HL-60/S4 treated with retinoic acid at 250 ng/mL for 4 days and 3 days (cell line): ENCODE measurements around the gene GRIN1.

Experiments used
- in situ Hi-C: fragments of 300-500 bp; cut with MboI; formaldehyde crosslinking; loops from 2 replicates; pipeline ENCODE4 v1.7.0; 2022; ENCODE audit warnings: low sequenced_read_pairs

GRIN1 gene

DNA sequence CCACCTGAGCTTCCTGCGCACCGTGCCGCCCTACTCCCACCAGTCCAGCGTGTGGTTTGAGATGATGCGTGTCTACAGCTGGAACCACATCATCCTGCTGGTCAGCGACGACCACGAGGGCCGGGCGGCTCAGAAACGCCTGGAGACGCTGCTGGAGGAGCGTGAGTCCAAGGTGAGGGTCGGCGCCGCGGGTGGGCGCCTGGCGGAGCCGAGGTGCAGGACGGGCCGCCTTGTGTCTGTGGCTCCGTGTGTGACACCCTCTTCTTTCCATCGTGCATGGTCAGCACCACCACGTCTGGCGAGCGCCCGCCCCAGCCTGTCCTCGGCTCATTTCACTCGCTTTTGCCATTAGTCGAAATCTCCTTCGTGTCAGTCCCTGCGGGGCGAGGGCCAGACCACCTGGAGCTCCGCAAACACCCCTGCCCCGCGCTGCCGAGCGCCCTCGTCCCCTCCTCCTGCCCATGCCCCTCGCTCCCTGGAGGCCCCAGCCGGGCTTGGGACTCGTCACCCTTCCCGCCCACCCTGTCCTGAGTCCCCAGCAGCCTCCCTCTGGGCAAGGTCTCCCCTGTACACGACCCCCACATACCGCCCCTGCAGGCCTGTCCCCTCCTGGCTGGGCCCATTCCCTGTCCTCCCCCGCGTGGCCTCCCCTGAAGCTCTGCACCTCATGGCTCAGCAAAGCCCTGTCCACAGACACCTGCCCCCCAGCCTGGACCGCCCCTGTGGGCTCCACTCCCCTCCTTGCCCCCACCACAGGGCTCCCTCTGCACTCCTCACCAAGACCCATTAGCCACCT lies 7.0 kb downstream of the GRIN1 start:
- in situ Hi-C loops: no loop called here

DNA sequence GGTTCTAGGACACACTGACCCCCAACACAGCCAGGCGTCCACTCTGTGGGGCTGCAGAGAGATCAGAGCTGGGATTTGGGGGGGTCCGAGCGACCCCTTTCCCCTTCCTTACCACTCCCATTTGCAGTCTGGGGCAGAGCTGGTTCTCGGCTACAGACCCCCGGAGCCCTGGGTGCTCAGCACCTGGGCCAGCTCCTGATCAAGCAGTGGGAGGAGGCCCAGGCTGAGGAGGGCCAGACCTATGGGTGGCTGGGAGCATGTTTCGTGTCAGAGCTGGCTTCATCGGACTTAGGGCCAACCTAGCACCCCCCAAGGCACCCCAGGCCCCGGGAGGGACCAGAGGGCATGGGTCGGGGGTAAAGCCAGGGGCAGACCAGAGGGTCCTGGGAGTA lies 7.6 kb downstream of the GRIN1 start:
- in situ Hi-C loops: no loop called here

DNA sequence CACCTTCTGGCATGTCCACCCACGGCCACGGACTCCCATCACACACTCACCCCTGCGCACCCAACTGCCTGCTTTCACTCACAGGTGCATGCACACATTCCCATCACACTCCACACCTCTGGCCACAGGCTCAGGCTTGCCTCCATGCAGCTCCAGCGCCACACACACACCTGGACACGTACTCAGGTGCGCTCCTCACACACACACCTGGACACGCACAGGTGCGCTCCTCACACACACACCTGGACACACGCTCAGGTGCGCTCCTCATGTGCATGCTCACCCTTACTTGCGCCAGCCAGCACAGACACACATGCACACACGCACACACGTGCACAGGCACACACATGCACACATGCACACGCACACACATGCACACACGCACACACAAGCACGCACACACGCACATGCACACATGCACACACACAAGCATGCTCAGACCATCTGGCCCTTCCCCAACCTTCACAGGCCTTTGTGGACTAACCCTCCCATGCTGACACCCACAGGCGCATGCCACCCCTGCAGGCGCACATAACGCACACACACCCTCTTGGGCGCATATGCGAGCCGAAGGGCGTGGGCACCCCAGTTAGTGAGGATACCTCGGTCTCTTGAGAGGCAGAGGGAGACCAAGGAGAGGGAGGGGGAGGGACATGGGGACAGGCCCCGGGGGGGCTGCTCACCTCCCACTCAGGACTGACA lies 8.3 kb downstream of the GRIN1 start:
- in situ Hi-C loops: no loop called here

DNA sequence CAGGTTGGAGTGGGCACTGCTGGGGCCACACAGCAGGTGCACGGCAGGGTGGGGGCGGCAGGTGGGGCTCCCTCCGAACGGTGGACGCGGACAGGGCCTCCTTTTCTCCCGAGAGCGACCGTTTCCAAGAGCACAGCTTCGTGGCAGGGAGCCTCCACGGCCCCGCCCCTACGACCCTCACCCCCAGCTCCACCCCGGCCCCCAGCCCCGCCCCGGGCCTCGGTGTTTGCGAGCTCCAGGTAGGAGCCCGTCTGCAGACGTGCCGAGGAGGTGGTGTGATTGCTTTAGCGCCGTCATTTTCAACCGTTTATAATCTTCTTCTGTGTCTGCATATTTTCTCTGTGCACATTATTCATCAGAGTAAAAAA lies 8.8 kb downstream of the GRIN1 start:
- in situ Hi-C loops: no loop called here

DNA sequence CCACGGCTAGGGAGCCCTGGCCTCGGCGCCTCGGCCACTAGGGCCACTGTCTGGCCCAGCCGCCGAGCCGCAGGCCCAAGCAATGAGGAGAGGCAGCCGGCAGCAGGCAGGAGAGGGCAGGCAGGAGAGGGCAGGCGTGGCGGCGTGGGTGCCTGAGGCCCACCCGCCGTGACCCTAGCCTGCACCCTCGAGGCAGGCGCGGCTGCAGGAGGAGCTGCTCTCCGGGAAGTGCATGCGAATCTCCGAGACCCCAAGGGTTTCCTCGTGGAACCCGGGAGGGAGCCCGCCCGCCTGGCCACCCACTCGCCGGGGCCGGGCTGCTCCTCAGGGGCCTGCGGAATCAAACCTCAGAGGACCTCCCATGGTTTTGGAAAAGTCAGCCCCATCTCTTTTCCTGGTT lies 9.3 kb downstream of the GRIN1 start:
- in situ Hi-C loops: no loop called here

DNA sequence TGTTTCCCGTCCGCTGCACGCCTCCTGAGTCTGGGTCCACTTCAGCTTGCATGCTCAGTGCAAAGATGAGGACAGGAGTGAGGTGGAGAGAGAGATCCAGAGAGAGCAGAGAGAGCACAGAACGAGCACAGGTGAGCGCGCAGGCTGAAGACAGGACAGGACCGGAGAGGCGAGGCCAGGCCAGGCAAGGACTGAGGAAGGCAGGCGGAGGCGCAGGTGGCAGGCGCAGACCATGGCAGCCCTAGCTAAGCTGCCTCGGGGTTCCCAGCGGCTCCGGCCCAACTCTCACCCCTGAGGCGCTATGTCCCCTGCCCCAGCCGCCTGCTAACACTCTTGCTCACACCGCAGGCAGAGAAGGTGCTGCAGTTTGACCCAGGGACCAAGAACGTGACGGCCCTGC lies 9.7 kb downstream of the GRIN1 start:
- in situ Hi-C loops: no loop called here

DNA sequence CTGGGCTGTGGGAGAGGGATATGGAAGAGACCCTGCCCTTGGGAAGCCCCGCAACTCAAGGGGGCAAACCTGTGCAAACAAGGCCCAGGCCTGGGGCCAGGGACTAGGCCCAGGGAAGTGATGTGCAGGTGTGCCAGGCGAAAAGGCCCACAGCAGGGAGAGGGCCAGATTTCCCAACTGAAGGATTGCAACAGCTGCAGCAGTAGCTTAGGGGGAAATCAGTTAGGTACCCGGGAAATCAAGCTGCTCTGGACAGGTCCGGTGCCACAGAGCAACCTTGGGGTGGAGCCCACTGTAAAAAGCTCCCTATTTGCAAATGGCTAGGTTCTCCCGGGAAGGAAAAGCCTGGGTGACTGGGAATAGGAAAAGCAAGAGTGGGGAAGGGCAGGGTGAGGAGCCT lies 10.4 kb downstream of the GRIN1 start:
- in situ Hi-C loops: no loop called here

DNA sequence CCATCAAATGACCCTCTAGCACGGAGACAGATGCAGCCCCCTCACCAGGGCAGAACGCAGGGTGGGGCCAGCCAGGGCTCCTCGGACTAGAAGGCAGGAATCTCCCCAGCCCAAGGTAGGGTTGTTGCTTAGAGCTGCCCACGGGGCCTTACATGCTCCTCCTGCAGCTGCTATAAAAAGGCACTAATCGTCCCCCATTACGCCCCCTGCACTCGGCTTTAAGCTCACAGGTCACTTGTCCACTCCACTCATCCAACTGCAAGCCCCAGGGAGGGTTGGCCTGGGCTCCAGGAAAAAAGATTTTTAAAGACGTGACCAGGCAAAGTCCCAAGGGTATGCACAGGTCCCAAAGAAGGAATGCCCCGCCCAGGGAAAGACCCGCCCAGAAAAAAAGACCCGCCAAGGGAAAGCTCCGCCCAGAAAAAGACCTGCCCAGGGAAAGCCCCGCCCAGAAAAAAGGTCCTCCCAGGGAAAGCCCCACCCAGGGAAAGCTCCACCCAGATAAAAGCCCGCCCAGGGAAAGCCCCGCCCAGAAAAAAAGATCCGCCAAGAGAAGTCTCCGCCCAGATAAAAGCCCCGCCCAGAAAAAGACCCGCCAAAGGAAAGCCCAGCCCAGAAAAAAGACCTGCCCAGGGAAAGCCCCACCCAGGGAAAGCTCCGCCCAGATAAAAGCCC lies 11.1 kb downstream of the GRIN1 start:
- in situ Hi-C loops: no loop called here

DNA sequence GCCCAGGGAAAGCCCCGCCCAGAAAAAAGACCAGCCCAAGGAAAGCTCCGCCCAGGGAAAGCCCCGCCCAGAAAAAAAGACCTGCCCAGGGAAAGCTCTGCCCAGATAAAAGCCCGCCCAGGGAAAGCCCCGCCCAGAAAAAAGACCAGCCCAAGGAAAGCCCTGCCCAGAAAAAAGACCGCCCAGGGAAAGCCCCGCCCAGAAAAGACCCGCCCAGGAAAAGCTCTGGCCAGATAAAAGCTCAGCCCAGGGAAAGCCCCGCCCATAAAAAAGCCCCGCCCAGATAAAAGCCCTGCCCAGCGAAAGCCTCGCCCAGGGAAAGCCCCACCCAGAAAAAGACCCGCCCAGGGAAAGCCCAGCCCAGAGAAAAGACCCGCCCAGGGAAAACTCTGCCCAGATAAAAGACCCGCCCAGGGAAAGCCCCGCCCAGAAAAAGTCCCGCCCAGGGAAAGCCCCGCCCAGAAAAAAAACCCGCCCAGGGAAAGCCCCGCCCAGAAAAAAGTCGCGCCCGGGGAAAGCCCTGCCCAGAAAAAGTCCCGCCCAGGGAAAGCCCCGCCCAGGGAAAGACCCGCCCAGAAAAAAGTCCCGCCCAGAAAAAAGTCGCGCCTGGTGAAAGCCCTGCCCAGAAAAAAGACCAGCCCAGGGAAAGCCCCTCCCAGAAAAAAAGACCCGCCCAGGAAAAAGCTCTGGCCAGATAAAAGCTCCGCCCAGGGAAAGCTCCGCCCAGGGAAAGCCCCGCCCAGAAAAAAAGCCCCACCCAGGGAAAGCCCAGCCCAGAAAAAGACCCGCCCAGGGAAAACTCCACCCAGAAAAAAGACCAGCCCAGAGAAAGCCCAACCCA lies 11.9 kb downstream of the GRIN1 start:
- in situ Hi-C loops: no loop called here

DNA sequence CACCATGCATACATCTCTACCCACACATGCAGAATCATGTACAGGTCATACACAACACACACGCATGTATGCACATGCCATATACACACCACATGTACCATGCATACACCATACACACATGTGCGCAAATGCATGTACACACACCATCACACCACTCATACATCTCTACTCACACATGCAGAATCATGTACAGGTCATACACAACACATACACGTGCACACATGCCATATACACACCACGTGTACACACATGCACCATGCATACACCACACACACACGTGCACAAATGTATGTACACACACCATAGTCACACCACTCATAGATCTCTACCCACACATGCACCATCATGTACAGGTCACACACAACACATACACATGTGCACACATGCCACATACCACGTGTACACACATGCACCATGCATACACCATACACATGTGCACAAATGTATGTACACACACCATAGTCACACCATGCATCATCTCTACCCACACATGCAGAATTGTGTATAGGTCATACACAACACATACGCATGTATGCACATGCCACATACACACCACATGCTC lies 14.0 kb downstream of the GRIN1 start:
- in situ Hi-C loops: no loop called here

DNA sequence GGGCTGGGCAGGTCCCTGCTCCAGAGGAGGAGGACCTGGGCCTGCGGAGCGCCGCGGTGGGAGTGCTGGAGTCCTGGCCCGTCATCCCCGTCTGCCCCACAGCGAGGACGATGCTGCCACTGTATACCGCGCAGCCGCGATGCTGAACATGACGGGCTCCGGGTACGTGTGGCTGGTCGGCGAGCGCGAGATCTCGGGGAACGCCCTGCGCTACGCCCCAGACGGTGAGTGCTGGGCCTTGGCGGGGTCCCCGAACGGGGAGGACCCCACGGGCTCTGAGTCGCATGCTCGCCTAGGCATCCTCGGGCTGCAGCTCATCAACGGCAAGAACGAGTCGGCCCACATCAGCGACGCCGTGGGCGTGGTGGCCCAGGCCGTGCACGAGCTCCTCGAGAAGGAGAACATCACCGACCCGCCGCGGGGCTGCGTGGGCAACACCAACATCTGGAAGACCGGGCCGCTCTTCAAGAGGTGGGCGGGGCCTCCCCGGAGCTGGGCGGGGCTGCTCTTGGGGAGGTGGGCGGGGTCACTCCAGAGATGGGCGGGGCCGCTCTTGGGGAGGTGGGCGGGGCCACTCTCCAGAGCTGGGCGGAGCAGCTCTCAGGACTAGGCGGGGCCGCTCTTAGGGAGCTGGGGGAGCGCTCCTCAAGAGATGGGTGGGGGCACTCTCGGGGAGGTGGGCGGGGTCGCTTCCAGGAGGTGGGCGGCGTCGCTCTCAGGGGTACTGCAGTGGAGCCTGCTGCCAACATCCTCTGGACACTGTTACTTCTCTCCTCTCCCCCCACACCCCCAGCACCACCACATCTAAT lies 17.8 kb downstream of the GRIN1 start:
- in situ Hi-C loops: no loop called here

DNA sequence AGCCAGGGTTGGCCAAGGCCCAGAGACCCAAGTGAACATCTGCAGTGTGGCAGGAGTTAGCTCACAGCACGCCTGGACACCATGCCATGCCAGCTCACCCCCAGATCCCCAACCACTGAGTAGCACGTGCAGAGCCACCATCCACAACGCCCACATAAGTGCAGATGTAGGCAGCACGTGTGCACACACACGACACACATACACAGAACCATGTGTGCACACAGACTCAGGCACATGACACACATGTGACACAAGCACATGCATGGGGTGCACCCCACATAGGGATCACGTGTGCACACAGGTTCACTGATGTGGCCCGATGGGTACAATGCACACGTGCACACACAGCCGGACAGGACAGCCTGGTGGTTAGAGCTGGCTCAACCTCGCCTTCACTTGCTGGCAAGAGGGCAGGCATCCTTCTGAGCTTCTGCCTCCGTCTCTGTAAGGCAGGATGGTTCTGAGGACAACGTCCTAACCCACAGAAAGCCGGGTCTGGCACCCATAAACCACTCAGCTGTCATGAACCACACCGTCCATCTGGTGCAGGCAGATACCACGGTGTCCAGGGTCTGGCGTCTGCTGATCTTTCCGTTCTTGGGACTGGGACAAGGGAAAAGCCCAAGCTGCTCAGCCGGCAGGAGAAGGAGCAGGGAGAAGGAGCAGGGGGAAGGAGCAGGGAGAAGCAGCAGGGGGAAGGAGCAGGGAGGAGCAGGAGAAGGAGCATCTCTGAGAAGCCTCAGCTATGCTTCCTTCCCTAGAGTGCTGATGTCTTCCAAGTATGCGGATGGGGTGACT lies 18.9 kb downstream of the GRIN1 start:
- in situ Hi-C loops: no loop called here

DNA sequence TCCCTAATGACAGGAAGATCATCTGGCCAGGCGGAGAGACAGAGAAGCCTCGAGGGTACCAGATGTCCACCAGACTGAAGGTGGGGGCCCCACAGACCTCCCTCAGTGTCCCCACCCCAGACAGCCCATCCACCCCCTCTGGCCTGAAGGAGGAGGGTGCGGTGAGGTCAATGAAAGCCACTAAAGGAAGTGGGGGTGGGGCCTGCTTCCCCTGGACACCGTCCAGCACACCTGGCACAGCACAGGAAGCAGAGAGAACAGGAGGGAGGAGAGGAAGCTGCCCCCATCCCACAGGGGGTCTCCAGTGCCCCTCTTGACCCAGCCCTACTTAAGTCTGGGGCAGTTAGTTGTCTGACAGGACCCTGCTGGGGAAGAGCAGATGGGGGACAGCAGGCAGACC lies 19.7 kb downstream of the GRIN1 start:
- in situ Hi-C loops: no loop called here

DNA sequence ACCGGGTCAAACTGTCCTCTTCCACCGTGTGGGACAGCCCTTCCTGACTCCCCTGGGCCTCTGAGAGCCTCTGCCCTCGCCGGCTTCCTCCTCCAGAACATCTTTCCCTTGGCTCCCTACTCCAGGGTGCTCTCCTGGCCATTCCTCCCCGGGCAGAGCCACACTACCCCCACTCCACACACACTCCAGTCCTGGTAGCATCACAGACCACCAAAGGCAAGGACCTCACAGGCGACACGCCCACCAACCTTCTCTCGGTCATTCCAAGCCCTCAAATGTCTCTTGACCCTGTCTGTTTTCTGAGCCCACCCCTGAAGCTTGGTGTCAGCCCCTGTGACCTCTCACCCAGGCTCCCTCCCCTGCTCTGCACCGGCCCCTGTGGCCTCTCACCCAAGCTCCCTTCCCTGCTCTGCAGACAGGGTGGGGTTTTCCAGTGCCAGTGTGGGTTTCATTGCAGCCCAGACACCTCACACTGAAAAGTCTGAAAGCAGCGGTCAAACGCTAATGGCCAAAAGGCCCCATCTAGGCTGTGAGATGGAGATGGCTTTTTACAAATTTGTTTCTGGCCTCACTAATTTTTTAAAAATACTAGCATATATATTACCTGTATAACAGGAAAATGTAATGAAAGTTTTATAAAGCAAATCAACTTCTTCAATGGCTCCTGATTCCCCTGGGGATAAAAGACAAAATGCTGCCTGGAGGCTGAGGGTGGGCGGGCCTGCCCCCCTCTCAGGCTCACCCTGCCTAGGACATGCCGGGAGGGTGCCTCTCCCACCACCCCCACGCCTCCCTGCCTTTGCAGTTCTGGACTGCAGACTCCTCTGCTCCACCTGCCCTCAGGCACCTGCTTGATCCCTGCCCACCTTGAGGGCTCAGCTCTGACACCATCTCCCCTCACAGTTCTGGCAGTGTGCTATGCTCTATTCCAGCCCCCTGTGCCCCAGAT lies 20.4 kb downstream of the GRIN1 start:
- in situ Hi-C loops: no loop called here

DNA sequence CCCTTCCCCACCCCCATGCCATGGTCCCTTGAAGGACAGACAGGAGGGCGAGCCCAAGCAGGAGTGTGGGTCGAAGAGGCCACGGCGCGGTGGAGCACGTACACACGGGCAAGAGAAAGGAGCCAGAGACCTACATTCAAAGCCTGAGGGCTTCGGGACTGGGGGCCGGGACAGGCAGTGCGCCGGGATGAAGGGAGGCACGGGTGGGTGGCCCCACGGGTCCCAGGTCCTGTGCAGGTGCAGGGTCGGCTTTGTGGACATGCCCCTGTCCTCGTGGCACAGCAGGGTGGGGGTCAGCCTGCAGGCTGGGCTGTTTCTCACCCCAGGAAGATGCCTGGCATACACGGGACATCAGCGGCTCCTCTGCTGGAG lies 21.1 kb downstream of the GRIN1 start:
- in situ Hi-C loops: no loop called here

DNA sequence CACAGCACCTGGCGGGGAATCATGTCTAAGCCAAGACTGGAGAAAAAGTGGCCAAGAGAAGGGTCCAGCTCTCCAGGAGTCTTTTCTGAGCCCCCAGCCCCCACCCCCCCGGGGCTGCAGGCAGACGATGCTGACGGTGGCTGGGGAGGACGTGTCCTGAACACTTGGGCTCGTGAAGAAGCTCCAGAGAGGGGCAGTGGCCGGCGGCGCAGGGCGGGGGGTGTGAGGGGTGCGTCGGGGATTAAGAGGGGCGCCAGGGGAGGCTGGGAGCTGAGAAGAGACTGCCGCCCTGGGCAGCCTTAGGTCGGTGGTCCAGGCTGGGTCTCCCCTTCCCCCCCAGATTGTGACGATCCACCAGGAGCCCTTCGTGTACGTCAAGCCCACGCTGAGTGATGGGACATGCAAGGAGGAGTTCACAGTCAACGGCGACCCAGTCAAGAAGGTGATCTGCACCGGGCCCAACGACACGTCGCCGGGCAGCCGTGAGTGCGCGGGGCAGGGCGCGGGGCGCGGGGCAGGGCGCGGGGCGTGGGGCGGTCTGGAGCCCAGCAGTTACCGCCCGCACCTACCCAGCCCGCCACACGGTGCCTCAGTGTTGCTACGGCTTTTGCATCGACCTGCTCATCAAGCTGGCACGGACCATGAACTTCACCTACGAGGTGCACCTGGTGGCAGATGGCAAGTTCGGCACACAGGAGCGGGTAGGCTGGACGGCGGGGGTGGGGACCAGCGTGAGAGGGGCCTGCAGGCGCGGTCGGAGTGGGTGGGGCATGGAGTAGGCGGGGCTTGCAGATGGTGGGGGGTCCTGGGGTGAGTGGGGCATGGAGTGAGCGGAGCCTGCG lies 22.0 kb downstream of the GRIN1 start:
- in situ Hi-C loops: no loop called here
